Spleen (tissue), 7 donors: ENCODE results near the gene PNMA8A.

ENCODE experiments used
- POLR2A ChIP-seq, 3 donors: fragments of 450-650 bp; IDR thresholded peaks; one replicate each; pipeline ENCODE4 v1.5.1; 2017; ENCODE audit warnings: antibody characterized with exemption in 3 of 3, mild to moderate bottlenecking in 1 of 3
- POLR2AphosphoS5 ChIP-seq, 3 donors: sonication (generic); formaldehyde crosslinking; IDR thresholded peaks; one replicate each; pipeline ENCODE4 v1.5.1; 2017; ENCODE audit warnings: antibody characterized with exemption in 3 of 3
- TF ChIP-seq, protein P1 (sequence below), 11 experiments: fragments of 200-600 bp in 7 of 11; fragments of 450-650 bp in 4 of 11; sonication (generic) in 4 of 11; IDR thresholded peaks in 8 of 11; conservative IDR thresholded peaks in 3 of 11; 1 replicate in 7 of 11; 2 replicates in 4 of 11; pipeline versions ENCODE4 v1.4.0 to v1.8.0; 2016 to 2021; ENCODE audit warnings: antibody characterized with exemption in 11 of 11, inconsistent platforms in 4 of 11, mild to moderate bottlenecking in 1 of 11
- donor health status: DM: no; HTN: no; CAD: no; lungs with moderate emphysema.
- donor health status: DM: no; HTN: no; CAD: no.
- donor health status: DM: no; HTN: no; CAD: no.

GRCh38 chr19:46426506-46427162 is 44.7 kb downstream of the PNMA8A start:
- TF ChIP-seq, protein P1, sequence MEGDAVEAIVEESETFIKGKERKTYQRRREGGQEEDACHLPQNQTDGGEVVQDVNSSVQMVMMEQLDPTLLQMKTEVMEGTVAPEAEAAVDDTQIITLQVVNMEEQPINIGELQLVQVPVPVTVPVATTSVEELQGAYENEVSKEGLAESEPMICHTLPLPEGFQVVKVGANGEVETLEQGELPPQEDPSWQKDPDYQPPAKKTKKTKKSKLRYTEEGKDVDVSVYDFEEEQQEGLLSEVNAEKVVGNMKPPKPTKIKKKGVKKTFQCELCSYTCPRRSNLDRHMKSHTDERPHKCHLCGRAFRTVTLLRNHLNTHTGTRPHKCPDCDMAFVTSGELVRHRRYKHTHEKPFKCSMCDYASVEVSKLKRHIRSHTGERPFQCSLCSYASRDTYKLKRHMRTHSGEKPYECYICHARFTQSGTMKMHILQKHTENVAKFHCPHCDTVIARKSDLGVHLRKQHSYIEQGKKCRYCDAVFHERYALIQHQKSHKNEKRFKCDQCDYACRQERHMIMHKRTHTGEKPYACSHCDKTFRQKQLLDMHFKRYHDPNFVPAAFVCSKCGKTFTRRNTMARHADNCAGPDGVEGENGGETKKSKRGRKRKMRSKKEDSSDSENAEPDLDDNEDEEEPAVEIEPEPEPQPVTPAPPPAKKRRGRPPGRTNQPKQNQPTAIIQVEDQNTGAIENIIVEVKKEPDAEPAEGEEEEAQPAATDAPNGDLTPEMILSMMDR (IDR thresholded peaks at IDR 0.05 in 8 of 11, conservative IDR thresholded peaks at IDR 0.05 in 3 of 11): no peak
- TF ChIP-seq POLR2AphosphoS5 (IDR thresholded peaks at IDR 0.05) (no peak), POLR2A (IDR thresholded peaks at IDR 0.05) (no peak)
